ENCODE measurements around the gene PDE4D.

DNA sequence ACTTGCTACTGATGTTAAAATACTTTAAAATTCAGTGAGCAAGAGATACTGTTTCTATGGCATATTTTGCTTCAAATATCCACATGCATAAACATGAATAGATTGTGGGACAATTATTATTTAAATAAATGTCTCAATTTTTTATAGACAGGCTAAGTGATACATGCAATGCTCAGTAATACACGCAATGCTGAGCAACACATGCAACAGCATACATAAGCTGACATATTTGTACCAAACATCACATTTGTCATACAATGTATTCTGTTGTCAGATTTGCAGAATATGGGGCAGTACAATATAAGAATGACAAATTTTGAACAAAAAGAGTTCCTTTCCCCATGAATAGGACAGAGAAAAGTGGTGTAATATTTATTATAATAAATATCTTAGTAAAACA is 155.5 kb downstream of the PDE4D start:
- no peak for TF ChIP-seq POLR2A (IDR thresholded peaks at IDR 0.05)
- TF ChIP-seq, protein P1, sequence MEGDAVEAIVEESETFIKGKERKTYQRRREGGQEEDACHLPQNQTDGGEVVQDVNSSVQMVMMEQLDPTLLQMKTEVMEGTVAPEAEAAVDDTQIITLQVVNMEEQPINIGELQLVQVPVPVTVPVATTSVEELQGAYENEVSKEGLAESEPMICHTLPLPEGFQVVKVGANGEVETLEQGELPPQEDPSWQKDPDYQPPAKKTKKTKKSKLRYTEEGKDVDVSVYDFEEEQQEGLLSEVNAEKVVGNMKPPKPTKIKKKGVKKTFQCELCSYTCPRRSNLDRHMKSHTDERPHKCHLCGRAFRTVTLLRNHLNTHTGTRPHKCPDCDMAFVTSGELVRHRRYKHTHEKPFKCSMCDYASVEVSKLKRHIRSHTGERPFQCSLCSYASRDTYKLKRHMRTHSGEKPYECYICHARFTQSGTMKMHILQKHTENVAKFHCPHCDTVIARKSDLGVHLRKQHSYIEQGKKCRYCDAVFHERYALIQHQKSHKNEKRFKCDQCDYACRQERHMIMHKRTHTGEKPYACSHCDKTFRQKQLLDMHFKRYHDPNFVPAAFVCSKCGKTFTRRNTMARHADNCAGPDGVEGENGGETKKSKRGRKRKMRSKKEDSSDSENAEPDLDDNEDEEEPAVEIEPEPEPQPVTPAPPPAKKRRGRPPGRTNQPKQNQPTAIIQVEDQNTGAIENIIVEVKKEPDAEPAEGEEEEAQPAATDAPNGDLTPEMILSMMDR (IDR thresholded peaks at IDR 0.05) = no peak

Data from heart left ventricle (tissue), 13 donors.